Stomach (tissue), 4 donors: ENCODE results near the gene TMEM222.

Experiments used
- POLR2AphosphoS5 ChIP-seq, 3 donors: sonication (generic); formaldehyde crosslinking; IDR thresholded peaks; one replicate each; pipeline ENCODE4 v1.6.1; 2016; ENCODE audit warnings: antibody characterized with exemption in 3 of 3
- TF ChIP-seq, protein P1 (sequence below), 7 experiments: fragments of 450-650 bp in 4 of 7; fragments of 200-600 bp in 3 of 7; sonication (generic) in 3 of 7; IDR thresholded peaks; one replicate each; pipeline ENCODE4 v1.5.1; 2016 to 2019; ENCODE audit warnings: antibody characterized with exemption in 7 of 7, control low read depth in 2 of 7, mild to moderate bottlenecking in 1 of 7

DNA sequence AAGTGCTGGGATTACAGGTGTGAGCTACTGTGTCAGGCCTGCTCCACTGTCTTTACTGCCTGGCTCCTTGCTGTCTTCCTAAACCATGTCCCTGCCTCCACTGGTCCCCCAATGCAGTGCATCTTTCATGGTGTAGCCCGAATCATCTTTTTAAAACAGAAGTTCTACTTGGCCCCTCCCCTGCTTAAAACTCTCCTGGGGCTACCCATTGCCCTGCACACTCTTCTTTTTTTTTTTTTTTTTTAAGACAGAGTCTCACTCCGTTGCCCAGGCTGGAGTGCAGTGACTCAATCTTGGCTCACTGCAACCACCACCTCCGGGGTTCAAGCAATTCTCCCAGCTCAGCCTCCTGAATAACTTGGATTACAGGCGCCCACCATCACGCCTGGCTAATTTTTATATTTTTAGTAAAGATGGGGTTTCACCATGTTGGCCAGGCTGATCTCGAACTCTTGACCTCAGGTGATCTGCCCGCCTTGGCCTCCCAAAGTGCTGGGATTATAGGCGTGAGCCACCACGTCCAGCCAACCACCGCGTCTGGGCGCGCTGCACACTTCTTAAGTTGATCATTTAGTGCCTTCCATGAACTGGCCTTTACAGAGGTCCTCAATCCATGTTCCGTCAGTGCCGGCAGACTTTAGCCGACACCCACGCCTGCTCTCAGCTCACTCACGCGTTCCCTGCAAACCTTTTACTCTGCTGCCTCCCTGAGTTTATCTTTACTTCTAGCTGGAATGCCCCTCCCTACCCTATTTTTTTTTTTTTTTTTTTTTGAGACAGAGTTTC is 50.3 kb downstream of the TMEM222 start:
- TF ChIP-seq, protein P1, sequence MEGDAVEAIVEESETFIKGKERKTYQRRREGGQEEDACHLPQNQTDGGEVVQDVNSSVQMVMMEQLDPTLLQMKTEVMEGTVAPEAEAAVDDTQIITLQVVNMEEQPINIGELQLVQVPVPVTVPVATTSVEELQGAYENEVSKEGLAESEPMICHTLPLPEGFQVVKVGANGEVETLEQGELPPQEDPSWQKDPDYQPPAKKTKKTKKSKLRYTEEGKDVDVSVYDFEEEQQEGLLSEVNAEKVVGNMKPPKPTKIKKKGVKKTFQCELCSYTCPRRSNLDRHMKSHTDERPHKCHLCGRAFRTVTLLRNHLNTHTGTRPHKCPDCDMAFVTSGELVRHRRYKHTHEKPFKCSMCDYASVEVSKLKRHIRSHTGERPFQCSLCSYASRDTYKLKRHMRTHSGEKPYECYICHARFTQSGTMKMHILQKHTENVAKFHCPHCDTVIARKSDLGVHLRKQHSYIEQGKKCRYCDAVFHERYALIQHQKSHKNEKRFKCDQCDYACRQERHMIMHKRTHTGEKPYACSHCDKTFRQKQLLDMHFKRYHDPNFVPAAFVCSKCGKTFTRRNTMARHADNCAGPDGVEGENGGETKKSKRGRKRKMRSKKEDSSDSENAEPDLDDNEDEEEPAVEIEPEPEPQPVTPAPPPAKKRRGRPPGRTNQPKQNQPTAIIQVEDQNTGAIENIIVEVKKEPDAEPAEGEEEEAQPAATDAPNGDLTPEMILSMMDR (IDR thresholded peaks at IDR 0.05) = no peak
- TF ChIP-seq POLR2AphosphoS5 (IDR thresholded peaks at IDR 0.05) = no peak
